ENCODE results near the gene ICAM4. TPM values are rescaled to one million over a fixed set of nuclear protein-coding genes. Genes with fewer than 3 reads are reported as not detected.

The ICAM4 gene
- polyA plus RNA-seq, 4 donors: 0.17 to 0.57 (median 0.46) TPM

DNA sequence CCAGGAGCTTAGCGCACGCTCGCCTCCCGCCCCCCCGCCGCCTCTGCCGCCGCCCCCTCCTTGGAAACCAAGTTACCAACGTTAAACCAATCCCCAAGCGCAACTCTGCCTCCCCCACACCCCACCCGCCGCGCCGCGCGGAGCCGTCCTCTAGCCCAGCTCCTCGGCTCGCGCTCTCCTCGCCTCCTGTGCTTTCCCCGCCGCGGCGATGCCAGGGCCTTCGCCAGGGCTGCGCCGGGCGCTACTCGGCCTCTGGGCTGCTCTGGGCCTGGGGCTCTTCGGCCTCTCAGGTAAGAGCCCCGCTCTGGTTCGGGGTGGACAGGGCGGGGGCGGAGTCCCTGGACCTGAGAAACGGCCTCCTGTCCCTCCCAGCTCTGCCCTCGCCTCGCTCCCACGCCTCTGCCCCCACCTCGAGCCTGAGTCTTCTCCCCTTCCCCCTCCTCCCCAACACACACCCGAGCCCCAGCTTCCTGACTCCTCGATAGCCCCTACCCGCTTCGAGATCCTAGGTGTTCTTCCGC lies 3.1 kb downstream of the ICAM4 start, which contains the start of gene ICAM5:
Gene ICAM5 (plus strand): TSS at position 117 of the 521 bp plus-strand sequence. CDS start 92 bp downstream, at position 209.
- no peak for DNase-seq (ENCODE audit: low read depth in 4 of 4, low spot score in 3 of 4)

DNA sequence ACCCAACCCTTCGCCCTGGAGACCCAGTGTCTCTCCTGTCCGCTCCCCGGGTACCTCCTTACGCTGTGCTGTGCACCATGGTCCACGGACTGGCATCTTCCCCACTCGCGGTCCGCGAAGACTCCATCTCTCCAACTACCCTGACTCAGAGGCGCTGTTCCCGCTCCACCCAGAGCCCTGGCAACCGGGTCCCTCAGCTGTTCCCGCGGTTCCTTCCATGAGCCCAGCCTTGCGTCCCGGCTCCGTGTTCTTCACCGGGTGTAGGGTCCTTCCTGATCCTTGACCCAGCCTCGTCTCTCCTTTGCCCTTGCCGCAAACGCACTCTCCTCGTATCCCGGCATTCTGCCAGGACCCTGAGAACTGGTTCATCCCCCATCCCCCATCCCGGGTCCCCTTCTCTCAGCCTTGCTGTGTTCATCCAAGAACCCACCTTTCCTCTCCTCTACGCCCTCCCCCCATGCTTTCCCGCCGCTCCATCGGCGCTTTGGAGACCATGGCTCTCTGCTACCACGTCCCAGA lies 3.7 kb downstream of the ICAM4 start:
- no peak for DNase-seq (ENCODE audit: low read depth in 4 of 4, low spot score in 3 of 4)

DNA sequence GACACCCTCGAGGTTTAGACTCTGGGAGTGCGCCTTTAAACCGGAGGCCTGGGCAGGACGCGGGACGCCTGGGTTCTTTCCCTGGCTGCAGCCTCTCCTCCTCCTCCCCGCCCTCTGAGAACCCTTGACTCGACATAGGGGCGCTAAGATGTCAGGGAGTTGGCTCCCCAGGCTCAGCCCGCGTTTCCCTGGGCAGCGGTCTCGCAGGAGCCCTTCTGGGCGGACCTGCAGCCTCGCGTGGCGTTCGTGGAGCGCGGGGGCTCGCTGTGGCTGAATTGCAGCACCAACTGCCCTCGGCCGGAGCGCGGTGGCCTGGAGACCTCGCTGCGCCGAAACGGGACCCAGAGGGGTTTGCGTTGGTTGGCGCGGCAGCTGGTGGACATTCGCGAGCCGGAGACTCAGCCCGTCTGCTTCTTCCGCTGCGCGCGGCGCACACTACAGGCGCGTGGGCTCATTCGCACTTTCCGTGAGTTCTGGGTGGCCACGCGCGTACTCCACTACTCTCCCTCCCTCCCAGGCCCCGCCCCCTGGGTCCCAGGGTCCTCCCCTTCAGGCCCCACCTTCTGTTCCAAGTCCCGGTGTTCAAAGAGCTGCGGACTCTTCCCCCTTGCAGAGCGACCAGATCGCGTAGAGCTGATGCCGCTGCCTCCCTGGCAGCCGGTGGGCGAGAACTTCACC lies 4.3 kb downstream of the ICAM4 start:
- DNase-seq (ENCODE audit: low read depth in 4 of 4, low spot score in 3 of 4): no peak

DNA sequence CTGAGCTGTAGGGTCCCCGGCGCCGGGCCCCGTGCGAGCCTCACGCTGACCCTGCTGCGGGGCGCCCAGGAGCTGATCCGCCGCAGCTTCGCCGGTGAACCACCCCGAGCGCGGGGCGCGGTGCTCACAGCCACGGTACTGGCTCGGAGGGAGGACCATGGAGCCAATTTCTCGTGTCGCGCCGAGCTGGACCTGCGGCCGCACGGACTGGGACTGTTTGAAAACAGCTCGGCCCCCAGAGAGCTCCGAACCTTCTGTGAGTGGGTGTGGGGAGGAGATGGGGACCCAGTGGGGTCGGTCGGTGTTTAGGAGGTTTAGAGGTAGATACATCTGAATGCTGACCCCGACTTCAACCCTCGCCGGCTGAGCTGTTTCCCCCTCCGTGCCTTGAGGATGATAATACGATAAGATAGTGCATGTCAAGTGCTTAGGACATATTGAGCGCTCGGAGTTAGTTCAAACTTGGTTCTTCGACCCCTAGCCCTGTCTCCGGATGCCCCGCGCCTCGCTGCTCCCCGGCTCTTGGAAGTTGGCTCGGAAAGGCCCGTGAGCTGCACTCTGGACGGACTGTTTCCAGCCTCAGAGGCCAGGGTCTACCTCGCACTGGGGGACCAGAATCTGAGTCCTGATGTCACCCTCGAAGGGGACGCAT lies 4.9 kb downstream of the ICAM4 start:
- DNase-seq (ENCODE audit: low read depth in 4 of 4, low spot score in 3 of 4): no peak

DNA sequence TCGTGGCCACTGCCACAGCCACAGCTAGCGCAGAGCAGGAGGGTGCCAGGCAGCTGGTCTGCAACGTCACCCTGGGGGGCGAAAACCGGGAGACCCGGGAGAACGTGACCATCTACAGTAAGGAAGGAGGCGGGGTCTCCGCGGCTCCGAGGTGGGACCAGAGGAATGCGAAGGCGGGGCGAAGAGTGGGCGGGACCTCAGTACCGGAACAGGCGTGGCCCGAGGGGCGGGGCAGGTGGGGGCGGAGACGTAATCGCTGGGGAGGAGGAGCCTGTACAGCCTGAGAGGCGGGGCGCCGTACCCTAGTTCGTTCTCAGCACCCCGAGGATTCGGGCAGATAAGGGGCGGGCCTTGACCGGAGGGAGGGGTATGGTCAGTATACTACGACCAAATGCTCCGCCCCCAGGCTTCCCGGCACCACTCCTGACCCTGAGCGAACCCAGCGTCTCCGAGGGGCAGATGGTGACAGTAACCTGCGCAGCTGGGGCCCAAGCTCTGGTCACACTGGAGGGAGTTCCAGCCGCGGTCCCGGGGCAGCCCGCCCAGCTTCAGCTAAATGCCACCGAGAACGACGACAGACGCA lies 5.5 kb downstream of the ICAM4 start:
- DNase-seq (ENCODE audit: low read depth in 4 of 4, low spot score in 3 of 4): no peak

DNA sequence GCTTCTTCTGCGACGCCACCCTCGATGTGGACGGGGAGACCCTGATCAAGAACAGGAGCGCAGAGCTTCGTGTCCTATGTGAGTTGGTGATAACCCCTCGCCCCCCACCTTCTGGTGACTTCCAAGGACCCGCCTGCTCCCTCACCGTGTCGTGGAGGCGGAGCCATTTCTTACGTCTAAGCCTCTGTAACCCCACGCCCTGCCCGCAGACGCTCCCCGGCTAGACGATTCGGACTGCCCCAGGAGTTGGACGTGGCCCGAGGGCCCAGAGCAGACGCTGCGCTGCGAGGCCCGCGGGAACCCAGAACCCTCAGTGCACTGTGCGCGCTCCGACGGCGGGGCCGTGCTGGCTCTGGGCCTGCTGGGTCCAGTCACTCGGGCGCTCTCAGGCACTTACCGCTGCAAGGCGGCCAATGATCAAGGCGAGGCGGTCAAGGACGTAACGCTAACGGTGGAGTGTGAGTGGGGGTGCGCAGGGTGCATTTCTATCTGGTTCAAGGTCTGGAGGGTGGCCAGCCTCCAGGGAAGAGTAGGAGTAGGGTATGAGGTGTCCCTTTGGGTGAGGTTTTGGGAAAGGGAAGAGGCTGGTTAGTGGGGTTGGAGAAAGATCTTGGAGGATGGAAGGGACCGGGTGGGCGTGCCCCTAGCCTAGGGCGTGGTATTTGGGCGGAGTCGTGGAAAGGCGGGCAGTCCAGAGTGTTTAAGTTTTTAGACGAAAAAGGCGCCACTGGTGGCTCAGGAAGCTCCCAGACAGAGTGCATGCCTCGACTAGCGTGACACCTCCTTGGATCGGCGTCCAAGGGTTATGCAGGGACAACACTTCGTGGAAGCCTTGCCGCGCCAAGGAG lies 6.3 kb downstream of the ICAM4 start:
- DNase-seq (ENCODE audit: low read depth in 4 of 4, low spot score in 3 of 4): no peak

DNA sequence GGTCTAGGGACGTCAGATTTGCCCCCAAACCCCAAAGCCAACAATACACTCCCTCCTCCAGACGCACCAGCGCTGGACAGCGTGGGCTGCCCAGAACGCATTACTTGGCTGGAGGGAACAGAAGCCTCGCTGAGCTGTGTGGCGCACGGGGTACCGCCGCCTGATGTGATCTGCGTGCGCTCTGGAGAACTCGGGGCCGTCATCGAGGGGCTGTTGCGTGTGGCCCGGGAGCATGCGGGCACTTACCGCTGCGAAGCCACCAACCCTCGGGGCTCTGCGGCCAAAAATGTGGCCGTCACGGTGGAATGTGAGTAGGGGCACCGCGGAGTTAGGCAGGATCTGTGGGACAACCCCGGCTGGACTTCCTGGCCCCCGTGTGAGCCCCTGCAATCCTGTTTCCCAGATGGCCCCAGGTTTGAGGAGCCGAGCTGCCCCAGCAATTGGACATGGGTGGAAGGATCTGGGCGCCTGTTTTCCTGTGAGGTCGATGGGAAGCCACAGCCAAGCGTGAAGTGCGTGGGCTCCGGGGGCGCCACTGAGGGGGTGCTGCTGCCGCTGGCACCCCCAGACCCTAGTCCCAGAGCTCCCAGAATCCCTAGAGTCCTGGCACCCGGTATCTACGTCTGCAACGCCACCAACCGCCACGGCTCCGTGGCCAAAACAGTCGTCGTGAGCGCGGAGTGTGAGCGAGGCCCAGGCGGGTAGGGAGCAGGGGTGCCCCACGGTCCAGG lies 7.0 kb downstream of the ICAM4 start:
- no peak for DNase-seq (ENCODE audit: low read depth in 4 of 4, low spot score in 3 of 4)

DNA sequence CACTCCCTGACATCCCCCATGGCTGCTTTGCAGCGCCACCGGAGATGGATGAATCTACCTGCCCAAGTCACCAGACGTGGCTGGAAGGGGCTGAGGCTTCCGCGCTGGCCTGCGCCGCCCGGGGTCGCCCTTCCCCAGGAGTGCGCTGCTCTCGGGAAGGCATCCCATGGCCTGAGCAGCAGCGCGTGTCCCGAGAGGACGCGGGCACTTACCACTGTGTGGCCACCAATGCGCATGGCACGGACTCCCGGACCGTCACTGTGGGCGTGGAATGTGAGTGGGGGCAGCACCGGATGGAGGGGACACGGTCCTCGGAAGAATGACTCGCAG lies 7.6 kb downstream of the ICAM4 start:
- no peak for DNase-seq (ENCODE audit: low read depth in 4 of 4, low spot score in 3 of 4)

DNA sequence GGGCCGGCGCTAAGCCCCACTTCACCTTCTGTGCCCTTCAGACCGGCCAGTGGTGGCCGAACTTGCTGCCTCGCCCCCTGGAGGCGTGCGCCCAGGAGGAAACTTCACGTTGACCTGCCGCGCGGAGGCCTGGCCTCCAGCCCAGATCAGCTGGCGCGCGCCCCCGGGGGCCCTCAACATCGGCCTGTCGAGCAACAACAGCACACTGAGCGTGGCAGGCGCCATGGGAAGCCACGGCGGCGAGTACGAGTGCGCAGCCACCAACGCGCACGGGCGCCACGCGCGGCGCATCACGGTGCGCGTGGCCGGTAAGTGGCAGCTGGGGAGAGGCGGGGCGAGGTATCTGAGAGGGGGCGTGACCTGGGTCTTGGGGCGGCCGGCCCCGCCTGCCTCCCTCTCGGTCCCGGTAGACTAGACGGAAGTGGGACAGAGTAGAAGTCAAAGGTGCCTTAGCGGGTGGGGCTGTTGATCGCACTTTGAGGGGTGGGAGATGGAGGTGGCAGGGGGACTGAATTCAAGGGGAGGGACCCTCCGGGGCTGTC lies 8.6 kb downstream of the ICAM4 start:
- DNase-seq (ENCODE audit: low read depth in 4 of 4, low spot score in 3 of 4): no peak

DNA sequence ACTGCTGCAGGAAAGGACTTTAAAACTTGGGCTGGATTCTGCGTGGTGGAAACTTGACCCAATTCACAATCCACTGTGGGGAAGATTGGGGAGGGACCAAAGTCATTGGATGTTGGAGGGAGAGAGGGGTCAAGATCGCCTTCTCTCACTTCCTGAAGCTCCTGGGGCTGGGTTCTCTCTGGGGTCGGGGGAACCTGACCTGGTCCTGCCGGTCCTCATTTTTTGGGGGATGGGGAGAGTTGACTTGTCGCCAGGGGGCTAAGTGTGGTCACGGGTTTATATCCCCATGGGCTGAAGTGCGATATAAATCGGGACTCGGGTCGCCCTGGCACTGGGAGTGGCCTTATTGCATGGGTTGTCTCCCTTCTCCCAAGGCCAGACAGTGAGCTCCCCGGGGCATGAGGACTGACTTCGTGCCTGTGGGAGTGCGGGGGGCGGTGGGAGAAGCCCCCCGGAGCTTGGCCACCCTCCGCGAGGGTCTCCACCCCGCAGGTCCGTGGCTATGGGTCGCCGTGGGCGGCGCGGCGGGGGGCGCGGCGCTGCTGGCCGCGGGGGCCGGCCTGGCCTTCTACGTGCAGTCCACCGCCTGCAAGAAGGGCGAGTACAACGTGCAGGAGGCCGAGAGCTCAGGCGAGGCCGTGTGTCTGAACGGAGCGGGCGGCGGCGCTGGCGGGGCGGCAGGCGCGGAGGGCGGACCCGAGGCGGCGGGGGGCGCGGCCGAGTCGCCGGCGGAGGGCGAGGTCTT lies 9.3 kb downstream of the ICAM4 start:
- no peak for DNase-seq (ENCODE audit: low read depth in 4 of 4, low spot score in 3 of 4)

DNA sequence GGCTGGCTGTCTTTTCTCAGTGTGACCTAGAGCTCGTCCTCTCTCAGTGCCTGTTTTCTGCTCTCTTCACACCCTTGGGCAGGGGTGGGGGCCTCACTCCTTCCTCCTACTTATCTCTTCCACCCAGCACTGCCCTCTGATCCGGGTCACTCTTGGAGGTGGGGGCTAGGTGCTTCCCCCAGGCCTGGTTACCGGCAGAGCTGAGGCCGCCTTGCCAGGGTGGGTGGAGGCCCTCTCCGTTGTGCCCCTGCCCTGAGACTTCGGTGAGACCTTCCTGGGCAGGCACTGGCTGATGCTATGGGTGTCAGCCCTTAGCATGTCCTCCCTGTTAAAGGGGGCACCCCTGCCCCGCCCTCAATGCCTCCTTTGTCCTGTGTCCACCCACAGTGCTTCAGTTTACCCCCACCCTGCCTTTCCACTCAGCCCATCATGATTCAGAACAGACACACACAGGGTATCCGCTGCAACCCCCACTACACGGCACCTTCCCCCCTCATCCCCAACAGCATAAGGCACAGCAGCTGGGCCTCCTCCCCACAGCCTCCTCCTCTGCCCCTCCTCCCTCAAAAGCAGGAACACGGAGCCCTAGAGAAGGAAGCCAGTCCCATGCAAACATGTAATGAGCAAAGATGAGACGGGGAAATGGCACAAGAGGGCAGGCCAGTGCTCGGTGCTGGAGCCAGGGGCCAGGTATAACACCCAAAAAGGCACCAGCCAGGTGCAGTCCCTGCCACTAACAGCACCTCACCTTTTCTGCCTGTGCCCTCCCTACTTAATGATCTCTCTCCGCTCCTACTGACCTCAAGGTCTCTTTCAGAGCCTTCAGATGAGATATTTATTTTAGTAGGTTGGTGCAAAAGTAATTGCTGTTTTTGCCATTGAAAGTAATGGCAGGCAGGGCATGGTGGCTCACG lies 13.0 kb downstream of the ICAM4 start:
- no peak for DNase-seq (ENCODE audit: low read depth in 4 of 4, low spot score in 3 of 4)

DNA sequence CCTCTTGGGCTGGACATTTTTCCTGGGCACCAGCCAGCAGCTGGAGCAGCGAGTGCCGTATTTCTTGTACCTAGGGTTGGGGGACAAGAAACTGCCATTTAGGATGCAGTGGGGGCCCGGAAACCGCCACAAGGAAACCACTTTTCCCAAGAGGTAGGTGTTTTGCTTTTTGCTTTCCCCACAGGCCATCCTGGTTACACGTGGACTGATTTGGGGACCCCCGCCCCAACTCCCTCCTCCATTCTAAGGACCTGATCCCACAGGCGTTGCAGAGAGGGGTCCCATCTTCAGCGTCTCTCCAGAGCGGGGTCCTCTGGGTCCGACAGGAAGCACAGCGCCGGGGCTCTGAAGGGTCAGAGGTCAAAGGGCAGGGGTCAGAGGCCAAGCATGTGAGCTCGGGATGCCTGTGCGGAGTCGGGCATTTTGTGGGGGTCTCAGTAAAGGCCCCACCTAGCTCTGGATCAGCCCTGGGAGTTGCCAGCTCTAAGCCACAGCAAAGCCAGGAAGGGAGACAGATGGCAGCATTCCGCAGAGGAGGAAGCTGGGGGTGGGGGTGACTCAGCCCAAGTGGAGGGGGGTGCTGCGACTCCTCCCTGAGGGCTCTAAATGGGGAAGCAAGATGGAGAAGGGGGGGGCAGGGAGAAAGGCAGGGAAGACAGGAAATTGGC lies 18.5 kb downstream of the ICAM4 start:
- DNase-seq (ENCODE audit: low read depth in 4 of 4, low spot score in 3 of 4): no peak

DNA sequence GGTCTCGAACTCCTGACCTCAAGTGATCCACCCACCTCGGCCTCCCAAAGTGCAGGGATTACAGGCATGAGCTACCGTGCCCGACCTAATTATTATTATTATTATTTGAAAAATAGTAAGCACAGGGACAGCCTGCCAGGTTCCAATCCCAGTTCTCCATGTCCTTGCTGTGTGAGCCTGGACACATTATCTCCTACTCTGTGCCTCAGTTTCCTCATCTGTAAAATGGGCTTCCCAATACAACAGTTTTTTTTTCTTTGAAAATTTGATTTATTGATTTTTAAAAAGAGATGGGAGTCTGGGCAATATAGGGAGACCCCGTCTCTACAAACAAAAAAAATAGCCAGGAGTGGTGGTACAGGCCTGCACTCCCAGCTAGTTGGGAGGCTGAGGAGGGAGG lies 19.6 kb downstream of the ICAM4 start:
- no peak for DNase-seq (ENCODE audit: low read depth in 4 of 4, low spot score in 3 of 4)

DNA sequence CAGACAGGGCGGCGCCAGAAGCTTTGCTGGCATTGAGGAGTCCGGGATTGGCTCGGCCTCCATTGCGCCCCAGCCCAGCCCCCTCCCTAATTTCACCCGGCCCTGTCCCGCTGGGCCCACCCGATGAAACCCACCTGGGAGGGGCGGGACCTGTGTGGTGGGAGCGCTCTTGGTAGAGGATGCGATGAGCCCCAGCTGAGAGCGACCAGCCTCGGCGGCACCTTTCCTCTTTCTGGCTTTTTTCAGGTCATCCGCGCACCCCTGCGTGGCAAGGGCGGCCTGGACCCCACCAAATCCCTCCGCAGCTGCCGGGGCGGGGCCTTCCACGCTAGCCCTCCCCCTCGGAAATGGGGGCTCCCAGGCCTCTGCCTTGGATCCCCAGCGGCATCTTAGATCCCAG lies 22.7 kb downstream of the ICAM4 start, which contains the start of gene ZGLP1:
Gene ZGLP1 (minus strand): TSS at position 393 of the 400 bp plus-strand sequence.
- no peak for DNase-seq (ENCODE audit: low read depth in 4 of 4, low spot score in 3 of 4)

DNA sequence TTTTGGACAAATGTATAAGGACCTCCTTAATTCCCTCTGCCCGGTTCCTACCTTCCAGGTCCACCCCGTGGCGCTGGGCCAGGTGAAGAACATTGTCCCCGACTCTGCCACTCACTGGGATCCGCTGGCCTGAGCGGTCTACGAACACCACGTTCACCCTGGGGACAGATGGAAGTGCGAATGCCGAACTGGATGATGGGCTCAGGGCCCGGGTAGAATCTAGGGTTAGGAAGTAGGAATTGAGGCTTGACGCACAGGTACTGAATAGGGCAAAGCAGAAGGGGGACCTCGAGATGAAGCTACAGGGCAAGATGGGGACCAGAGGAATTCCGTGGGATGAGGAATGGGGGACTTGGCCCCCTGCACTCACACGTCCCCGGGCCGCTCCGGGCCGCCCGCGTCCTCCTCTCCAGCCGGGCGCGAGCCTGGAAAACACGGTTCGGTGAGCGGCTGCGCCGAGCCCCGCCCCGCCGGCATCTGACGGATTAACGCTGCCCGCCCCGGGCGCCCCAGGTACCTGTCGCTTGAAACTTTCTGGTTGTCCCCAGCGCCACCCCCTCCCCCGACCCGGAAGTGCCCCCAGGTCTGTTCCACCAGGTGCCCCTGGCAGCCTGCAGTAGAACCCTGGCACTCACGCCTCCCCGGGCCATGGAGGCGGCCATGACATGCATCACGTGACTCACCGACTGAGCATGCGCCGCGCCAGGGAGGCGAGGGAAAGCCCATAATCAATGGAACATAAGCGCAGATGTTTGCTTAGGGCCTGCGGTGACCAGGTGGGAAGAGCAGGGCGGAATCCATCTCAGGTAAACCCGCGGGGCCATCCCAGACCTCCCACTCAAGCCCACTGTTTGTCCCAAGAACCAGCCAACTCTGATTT lies 28.8 kb downstream of the ICAM4 start, which contains the start of gene FDX2:
Gene FDX2 (minus strand): TSS at position 681 of the 880 bp plus-strand sequence. CDS start 19 bp downstream, at position 662.
- peak in 1 of 4 donors; percentile 75 for DNase-seq (ENCODE audit: low read depth in 4 of 4, low spot score in 3 of 4)
